Measurements from ENCODE around the gene CD58. TPM values are rescaled to one million over a fixed set of nuclear protein-coding genes. Genes with fewer than 3 reads are reported as not detected.

CD58 gene
- total and polyA plus RNA-seq, 4 donors: 5.1 to 30.2 (median 10.8) TPM

GRCh38 chr1:116508085-116508983 lies 62.5 kb downstream of the CD58 start:
- TF ChIP-seq RXRA (IDR thresholded peaks at IDR 0.05): no peak
- TF ChIP-seq RAD21 (IDR thresholded peaks at IDR 0.05): no peak
- TF ChIP-seq ZBTB33 (IDR thresholded peaks at IDR 0.05): no peak
- no peak for TF ChIP-seq NR2F2 (IDR thresholded peaks at IDR 0.05)
- 84% methylated on average over 4 of the region's 4 CpGs for WGBS
- no peak overlapping the region for H3K27ac ChIP-seq (ENCODE audit: low read depth in 1 of 2, low read length in 2 of 2)
- peaks cover 0 to 2% (median 0%) of the 10 kb centered on the region in 4 donors for H3K4me1 ChIP-seq (ENCODE audit: control insufficient read depth in 4 of 4, insufficient read depth in 4 of 4, low read length in 3 of 4)
- H3K4me3 ChIP-seq (ENCODE audit: low read depth in 1 of 3, low read length in 3 of 3): no peak overlapping the region
- no peaks in the 10 kb centered on the region for H3K9me3 ChIP-seq (ENCODE audit: control insufficient read depth in 4 of 4, low read length in 3 of 4)
- H3K27me3 ChIP-seq (ENCODE audit: control insufficient read depth in 4 of 4, insufficient read depth in 4 of 4, low read length in 3 of 4): no peaks in the 10 kb centered on the region
- H3K36me3 ChIP-seq (ENCODE audit: control insufficient read depth in 4 of 4, insufficient read depth in 3 of 4, low read depth in 1 of 4, low read length in 3 of 4): no peaks in the 10 kb centered on the region
- no peak for DNase-seq (ENCODE audit: low spot score)
- H3K9ac ChIP-seq (ENCODE audit: low read depth in 1 of 2, low read length in 2 of 2): no peak overlapping the region

- Histone ChIP-seq H3K36me3 (ENCODE audit: control insufficient read depth in 4 of 4, insufficient read depth in 3 of 4, low read depth in 1 of 4, low read length in 3 of 4) (no peaks in the 10 kb centered on the region), H3K4me3 (ENCODE audit: low read depth in 1 of 3, low read length in 3 of 3) (no peak overlapping the region), H3K27ac (ENCODE audit: low read depth in 1 of 2, low read length in 2 of 2) (no peak overlapping the region), H3K27me3 (ENCODE audit: control insufficient read depth in 4 of 4, insufficient read depth in 4 of 4, low read length in 3 of 4) (no peaks in the 10 kb centered on the region), H3K9ac (ENCODE audit: low read depth in 1 of 2, low read length in 2 of 2) (no peak overlapping the region), H3K4me1 (ENCODE audit: control insufficient read depth in 4 of 4, insufficient read depth in 4 of 4, low read length in 3 of 4) (peaks cover 0 to 2% (median 0%) of the 10 kb centered on the region in 4 donors), H3K9me3 (ENCODE audit: control insufficient read depth in 4 of 4, low read length in 3 of 4) (no peaks in the 10 kb centered on the region)
- no peak for TF ChIP-seq FOXA1 (IDR thresholded peaks at IDR 0.05)
- no peak for TF ChIP-seq CTCF (IDR thresholded peaks at IDR 0.05; ENCODE audit: low read depth, low read length, missing input control)
- TF ChIP-seq HNF4G (IDR thresholded peaks at IDR 0.05): no peak
- no peak for TF ChIP-seq YY1 (IDR thresholded peaks at IDR 0.05)
- no peak for TF ChIP-seq RAD21 (IDR thresholded peaks at IDR 0.05)
- TF ChIP-seq NR2F2 (IDR thresholded peaks at IDR 0.05): no peak
- TF ChIP-seq RXRA (IDR thresholded peaks at IDR 0.05): no peak
- TF ChIP-seq GABPA (IDR thresholded peaks at IDR 0.05 in 1 of 2, conservative IDR thresholded peaks at IDR 0.05 in 1 of 2): no peak
- no peak for TF ChIP-seq ZBTB33 (IDR thresholded peaks at IDR 0.05)
- TF ChIP-seq FOXA2 (IDR thresholded peaks at IDR 0.05): no peak
- TF ChIP-seq ATF3 (IDR thresholded peaks at IDR 0.05): no peak
- TF ChIP-seq MAX (IDR thresholded peaks at IDR 0.05): no peak
- no peak for TF ChIP-seq EGR1 (IDR thresholded peaks at IDR 0.05; ENCODE audit: low read depth in 2 of 2)
- no peak for TF ChIP-seq TAF1 (conservative IDR thresholded peaks at IDR 0.05)
- TF ChIP-seq REST (IDR thresholded peaks at IDR 0.05): no peak
- DNase-seq (ENCODE audit: low spot score): no peak
- WGBS: 84% methylated on average over 2 of the region's 2 CpGs
Measured at GRCh38 chr1:116507631-116508030, 63.2 kb downstream of the CD58 start.
